WTC11 (cell line): ENCODE data around the gene ITPR2. TPM values are rescaled to one million over a fixed set of nuclear protein-coding genes. Genes with fewer than 3 reads are reported as not detected.

Experiments
- ATAC-seq: fragments of 200-7000 bp; cut with Tn5 transposase; 2 replicates; pipeline ENCODE4 v1.10.0; 2021; ENCODE audit warnings: mild to moderate bottlenecking, moderate library complexity
- CTCF ChIA-PET: fragments of 300-600 bp; sonication (Branson Sonifier 250); formaldehyde crosslinking; loops from one replicate; lab custom pipeline; 2021; ENCODE audit warnings: antibody characterized with exemption; lab: Charles Lee
- POLR2A ChIA-PET: fragments of 350-600 bp; sonication (Branson Sonifier 250); formaldehyde crosslinking; loops from one replicate; lab custom pipeline; 2021; ENCODE audit warnings: antibody characterized with exemption; lab: Charles Lee
- DNase-seq: peaks from one replicate; pipeline ENCODE4 v3.0.0; 2021; ENCODE audit warnings: low spot score
- H3K27ac Mint-ChIP-seq: 2 replicates; pipeline ENCODE4 v1.8.0; 2021; ENCODE audit warnings: mixed read lengths
- H3K27me3 Mint-ChIP-seq: 2 replicates; pipeline ENCODE4 v1.8.0; 2021; ENCODE audit warnings: low read depth, mild to moderate bottlenecking, moderate library complexity, mixed read lengths
- H3K36me3 Mint-ChIP-seq: 2 replicates; pipeline ENCODE4 v1.8.0; 2021; ENCODE audit warnings: mixed read lengths
- H3K4me1 Mint-ChIP-seq: 2 replicates; pipeline ENCODE4 v1.8.0; 2022; ENCODE audit warnings: mixed read lengths
- H3K4me3 Mint-ChIP-seq: 2 replicates; pipeline ENCODE4 v1.8.0; 2021; ENCODE audit warnings: mild to moderate bottlenecking, moderate library complexity, mixed read lengths
- H3K9me3 Mint-ChIP-seq: 2 replicates; pipeline ENCODE4 v1.8.0; 2021; ENCODE audit warnings: mixed read lengths
- ATF6 ChIP-seq: sonication (generic); formaldehyde crosslinking; IDR thresholded peaks from 2 replicates; pipeline ENCODE4 v1.8.1; 2023; ENCODE audit warnings: mild to moderate bottlenecking, missing genetic modification reagents
- CDX4 ChIP-seq: fragments of 250-450 bp; sonication (Bioruptor Pico); IDR thresholded peaks from 2 replicates; pipeline ENCODE4 v1.9.0; 2021; ENCODE audit warnings: moderate library complexity, mild to moderate bottlenecking, inconsistent platforms, borderline replicate concordance
- CREB1 ChIP-seq: sonication (generic); formaldehyde crosslinking; IDR thresholded peaks from 2 replicates; pipeline ENCODE4 v1.8.0; 2023; ENCODE audit warnings: mild to moderate bottlenecking, missing genetic modification reagents
- HMGA2 ChIP-seq: fragments of 250-450 bp; sonication (Bioruptor Pico); IDR thresholded peaks from 2 replicates; pipeline ENCODE4 v1.4.0; 2021; ENCODE audit warnings: mild to moderate bottlenecking, moderate library complexity
- HMGXB4 ChIP-seq: sonication (generic); formaldehyde crosslinking; IDR thresholded peaks from 2 replicates; pipeline ENCODE4 v1.8.1; 2023; ENCODE audit warnings: mild to moderate bottlenecking, moderate library complexity, missing genetic modification reagents
- MLX ChIP-seq: sonication (generic); formaldehyde crosslinking; IDR thresholded peaks from 2 replicates; pipeline ENCODE4 v1.8.1; 2023; ENCODE audit warnings: mild to moderate bottlenecking, missing genetic modification reagents, moderate library complexity
- NFE2L1 ChIP-seq: sonication (generic); formaldehyde crosslinking; IDR thresholded peaks from 2 replicates; pipeline ENCODE4 v1.8.1; 2023; ENCODE audit warnings: missing genetic modification reagents
- PRRX2 ChIP-seq: fragments of 250-450 bp; sonication (Bioruptor Pico); IDR thresholded peaks from 2 replicates; pipeline ENCODE4 v1.8.0; 2021; ENCODE audit warnings: mild to moderate bottlenecking
- STAT6 ChIP-seq: sonication (generic); formaldehyde crosslinking; conservative IDR thresholded peaks from 2 replicates; pipeline ENCODE4 v1.8.1; 2023; ENCODE audit warnings: mild to moderate bottlenecking, low read depth, missing genetic modification reagents, moderate library complexity
- ZNF416 ChIP-seq: fragments of 250-450 bp; sonication (Bioruptor Pico); IDR thresholded peaks from 2 replicates; pipeline ENCODE4 v1.9.0; 2021; ENCODE audit warnings: mild to moderate bottlenecking, inconsistent platforms
- ZNF425 ChIP-seq: fragments of 250-450 bp; sonication (Bioruptor Pico); conservative IDR thresholded peaks from 2 replicates; pipeline ENCODE4 v1.9.0; 2021; ENCODE audit warnings: mild to moderate bottlenecking
- ZSCAN18 ChIP-seq: fragments of 250-450 bp; sonication (Bioruptor Pico); IDR thresholded peaks from 2 replicates; pipeline ENCODE4 v2.1.2; 2022; ENCODE audit warnings: mild to moderate bottlenecking, moderate library complexity
- total RNA-seq: library from RNA; stranded (reverse); gene quantifications from 3 replicates; pipeline ENCODE4 v1.2.3, GENCODE V29; 2021

ITPR2 gene
- total RNA-seq, 1 experiment from 2014 or later = 50.7 TPM

- H3K4me1 Mint-ChIP-seq = no peaks in the 10 kb centered on the region
- peaks cover 33% of the 10 kb centered on the region for H3K36me3 Mint-ChIP-seq
- DNase-seq = no peak
- POLR2A ChIA-PET = no interaction called here
- H3K4me3 Mint-ChIP-seq = no peak overlapping the region
- H3K27ac Mint-ChIP-seq = no peak overlapping the region; the same call in 1 of the 2 replicates
- ATAC-seq = no peak
- CTCF ChIA-PET = no interaction called here
- TF ChIP-seq STAT6 (CRISPR knock-in tag) (no peak), ATF6 (CRISPR knock-in tag) (no peak), ZNF416 (CRISPR knock-in tag) (no peak), HMGA2 (CRISPR knock-in tag) (no peak), CREB1 (CRISPR knock-in tag) (no peak), CDX4 (no peak), HMGXB4 (no peak), MLX (CRISPR knock-in tag) (no peak), NFE2L1 (no peak), PRRX2 (CRISPR knock-in tag) (no peak), ZNF425 (CRISPR knock-in tag) (no peak)
- peaks cover 4% of the 10 kb centered on the region; the same call in 1 of the 2 replicates for H3K9me3 Mint-ChIP-seq
- H3K27me3 Mint-ChIP-seq = no peaks in the 10 kb centered on the region
These were observed 212.1 kb downstream of the ITPR2 start for GRCh38 chr12:26620907-26621306.

GRCh38 chr12:26617513-26617912 lies 215.5 kb downstream of the ITPR2 start:
- Mint-ChIP-seq H3K4me1 (peaks cover 7% of the 10 kb centered on the region), H3K4me3 (no peak overlapping the region), H3K36me3 (peaks cover 28% of the 10 kb centered on the region), H3K27me3 (no peaks in the 10 kb centered on the region), H3K9me3 (peaks cover 4% of the 10 kb centered on the region; the same call in 1 of the 2 replicates), H3K27ac (no peak overlapping the region)
- no peak for DNase-seq
- ChIA-PET CTCF (interaction anchor here (1.0 kb wide), 1 partner anchor 107 kb away, joined by 3 read pairs; no protein-coding TSS in a partner anchor), POLR2A (no interaction called here)
- TF ChIP-seq ZSCAN18 (CRISPR knock-in tag) = no peak
- TF ChIP-seq STAT6 (CRISPR knock-in tag) = no peak
- no peak for ATAC-seq
